Measurements from ENCODE around the gene GSTM4.
A peak's percentile ranks its signal among the peaks of the same experiment; 100 is the strongest.

The GSTM4 gene

GRCh38 chr1:109616391-109616790 lies 39.5 kb upstream of the GSTM4 start:
- no peak overlapping the region for H3K4me3 ChIP-seq (ENCODE audit: low read depth, low read length)
- TF ChIP-seq, protein P1, sequence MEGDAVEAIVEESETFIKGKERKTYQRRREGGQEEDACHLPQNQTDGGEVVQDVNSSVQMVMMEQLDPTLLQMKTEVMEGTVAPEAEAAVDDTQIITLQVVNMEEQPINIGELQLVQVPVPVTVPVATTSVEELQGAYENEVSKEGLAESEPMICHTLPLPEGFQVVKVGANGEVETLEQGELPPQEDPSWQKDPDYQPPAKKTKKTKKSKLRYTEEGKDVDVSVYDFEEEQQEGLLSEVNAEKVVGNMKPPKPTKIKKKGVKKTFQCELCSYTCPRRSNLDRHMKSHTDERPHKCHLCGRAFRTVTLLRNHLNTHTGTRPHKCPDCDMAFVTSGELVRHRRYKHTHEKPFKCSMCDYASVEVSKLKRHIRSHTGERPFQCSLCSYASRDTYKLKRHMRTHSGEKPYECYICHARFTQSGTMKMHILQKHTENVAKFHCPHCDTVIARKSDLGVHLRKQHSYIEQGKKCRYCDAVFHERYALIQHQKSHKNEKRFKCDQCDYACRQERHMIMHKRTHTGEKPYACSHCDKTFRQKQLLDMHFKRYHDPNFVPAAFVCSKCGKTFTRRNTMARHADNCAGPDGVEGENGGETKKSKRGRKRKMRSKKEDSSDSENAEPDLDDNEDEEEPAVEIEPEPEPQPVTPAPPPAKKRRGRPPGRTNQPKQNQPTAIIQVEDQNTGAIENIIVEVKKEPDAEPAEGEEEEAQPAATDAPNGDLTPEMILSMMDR (IDR thresholded peaks at IDR 0.05; ENCODE audit: insufficient read depth, low read depth, low read length, missing control alignments): no peak
- no peak for DNase-seq (ENCODE audit: low read depth)

- DNase-seq (ENCODE audit: low read depth): no peak
- TF ChIP-seq, protein P1 (IDR thresholded peaks at IDR 0.05; ENCODE audit: insufficient read depth, low read depth, low read length, missing control alignments): no peak
These were observed 38.6 kb upstream of the GSTM4 start for GRCh38 chr1:109617291-109617801.

GRCh38 chr1:109618661-109619575 lies 37.0 kb upstream of the GSTM4 start:
- DNase-seq (ENCODE audit: low read depth): no peak
- TF ChIP-seq, protein P1 (IDR thresholded peaks at IDR 0.05; ENCODE audit: insufficient read depth, low read depth, low read length, missing control alignments): no peak
- H3K4me3 ChIP-seq (ENCODE audit: low read depth, low read length): peak overlapping the region; percentile 63

More at GRCh38 chr1:109617291-109617801, 38.6 kb upstream of the GSTM4 start:
- H3K4me3 ChIP-seq (ENCODE audit: low read depth, low read length): no peak overlapping the region

DNA sequence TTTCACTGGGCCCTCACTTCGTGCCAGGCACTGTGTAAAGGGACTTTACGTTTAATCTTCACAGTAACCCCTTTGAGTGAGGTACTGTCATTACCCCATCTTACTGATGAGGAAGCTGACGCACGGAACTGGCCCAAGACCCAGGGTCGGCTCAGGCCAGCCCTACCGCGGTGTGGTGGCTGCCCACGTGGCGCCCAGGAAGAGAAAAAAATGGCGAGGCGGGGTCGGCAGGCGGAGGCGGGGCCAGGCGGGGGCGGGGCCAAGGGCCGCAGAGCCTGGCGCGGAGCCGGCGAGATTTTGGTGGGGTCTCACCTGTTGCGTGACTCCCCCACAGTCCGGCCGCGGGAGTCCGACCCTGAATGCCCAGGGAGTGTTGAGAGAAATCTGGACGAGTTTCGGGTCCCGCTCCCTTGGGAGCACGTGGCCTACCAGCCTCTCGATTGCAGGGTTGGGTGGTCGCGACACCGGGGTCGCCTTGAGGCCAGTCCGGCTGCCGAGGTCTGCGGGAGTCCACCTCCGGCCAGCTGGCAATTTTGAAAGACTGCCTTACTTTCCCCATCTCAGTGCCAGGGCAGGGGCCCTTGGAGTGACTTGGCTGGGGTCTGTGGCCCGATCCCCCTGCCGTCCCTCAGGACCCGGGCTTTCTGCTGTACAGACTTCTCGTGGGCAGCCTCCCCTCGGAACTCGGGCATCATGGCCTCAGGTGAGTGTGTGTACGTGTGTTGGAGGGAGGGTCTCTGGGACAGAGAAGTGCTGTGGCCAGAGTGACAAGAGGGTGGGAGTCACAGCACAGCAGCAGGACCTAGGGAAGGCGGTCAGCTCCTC lies 36.1 kb upstream of the GSTM4 start, which contains the start of the genes AMPD2 and GNAT2:
Gene AMPD2 (plus strand): TSS at position 262 of the 825 bp plus-strand sequence. CDS start 1,339 bp downstream, outside the sequence.
Gene GNAT2 (minus strand): TSS at position 41 of the 825 bp plus-strand sequence. CDS start 6,746 bp downstream, outside the sequence.
- peak within 1 kb of the TSS; percentile 63 for H3K4me3 ChIP-seq (ENCODE audit: low read depth, low read length)
- DNase-seq (ENCODE audit: low read depth): peak; percentile 91
- TF ChIP-seq, protein P1 (IDR thresholded peaks at IDR 0.05; ENCODE audit: insufficient read depth, low read depth, low read length, missing control alignments): no peak

- DNase-seq (ENCODE audit: low read depth): no peak
- peak overlapping the region; percentile 63 for H3K4me3 ChIP-seq (ENCODE audit: low read depth, low read length)
- TF ChIP-seq, protein P1 (IDR thresholded peaks at IDR 0.05; ENCODE audit: insufficient read depth, low read depth, low read length, missing control alignments): no peak
These were observed 35.5 kb upstream of the GSTM4 start for GRCh38 chr1:109620401-109620791.

- DNase-seq (ENCODE audit: low read depth): peak; percentile 94
- H3K4me3 ChIP-seq (ENCODE audit: low read depth, low read length): peak overlapping the region; percentile 63
- TF ChIP-seq, protein P1 (IDR thresholded peaks at IDR 0.05; ENCODE audit: insufficient read depth, low read depth, low read length, missing control alignments): no peak
These were observed 35.0 kb upstream of the GSTM4 start for GRCh38 chr1:109620841-109621286.

Measured in GM12865 (cell line).